HepG2 (cell line): ENCODE results near the gene TGDS. TPM values are rescaled to one million over a fixed set of nuclear protein-coding genes. Genes with fewer than 3 reads are reported as not detected.

ENCODE experiments used
- ATAC-seq: fragments of 200-7000 bp; cut with Tn5 transposase; 3 replicates; pipeline ENCODE4 v1.9.1; 2020; ENCODE audit warnings: mild to moderate bottlenecking, moderate library complexity
- BruUV-seq: library from RNA; stranded (reverse); fragments of 400-500 nt; replicated peaks from 2 replicates; lab custom pipeline; 2021; lab: Mats Ljungman, UMichigan
- CTCF ChIA-PET: fragments of 300-600 bp; formaldehyde crosslinking; extraction: SDS; loops from one replicate; lab custom pipeline; 2021; ENCODE audit warnings: low total read pairs, inconsistent platforms, low intra/inter-chr PET ratio; lab: Yijun Ruan, JAX
- POLR2A ChIA-PET: fragments of 350-600 bp; sonication (Branson Sonifier 250); formaldehyde crosslinking; loops from one replicate; lab custom pipeline; 2020; ENCODE audit warnings: antibody characterized with exemption, inconsistent platforms; lab: Yijun Ruan, JAX
- DNase-seq: peaks from one replicate; pipeline ENCODE4 v3.0.0-alpha.2; 2015; ENCODE audit warnings: low spot score
- FAIRE-seq: peaks from 3 replicates; lab custom pipeline; 2011; peaks lifted over from hg19 to GRCh38; lab: Jason Lieb, UNC
- H2AFZ ChIP-seq: one replicate; pipeline ENCODE4 v1.6.1; 2011; ENCODE audit warnings: low read length, inconsistent platforms
- H3K27ac ChIP-seq: fragments of 300-600 bp; 3 replicates; pipeline ENCODE4 v1.8.0; 2011; ENCODE audit warnings: mixed run types, mild to moderate bottlenecking, mixed read lengths, low read length, inconsistent platforms; ENCODE audit not compliant: insufficient read depth; ENCODE audit errors: extremely low read length
- H3K27me3 ChIP-seq, 2 experiments: fragments of 200-600 bp in 1 of 2; 2 replicates in 1 of 2; 3 replicates in 1 of 2; pipeline versions ENCODE4 v1.6.0 to v1.8.0; 2011; ENCODE audit warnings: low read length in 2 of 2, mild to moderate bottlenecking in 2 of 2, moderate library complexity in 2 of 2, inconsistent platforms in 1 of 2; ENCODE audit not compliant: insufficient read depth in 2 of 2, control insufficient read depth in 1 of 2
- H3K36me3 ChIP-seq, 2 experiments: fragments of 200-600 bp in 1 of 2; replicated peaks in 1 of 2; 2 replicates in 1 of 2; 3 replicates in 1 of 2; pipeline versions ENCODE4 v1.5.1 to v1.8.0; 2011; ENCODE audit warnings: low read length in 2 of 2, inconsistent platforms in 1 of 2; ENCODE audit not compliant: insufficient read depth in 2 of 2, control insufficient read depth in 1 of 2
- H3K4me1 ChIP-seq: 2 replicates; pipeline ENCODE4 v1.5.1; 2012; ENCODE audit warnings: low read length, inconsistent platforms; ENCODE audit not compliant: insufficient read depth
- H3K4me2 ChIP-seq: 2 replicates; pipeline ENCODE4 v1.6.0; 2011; ENCODE audit warnings: low read depth, low read length, inconsistent platforms
- H3K4me3 ChIP-seq, 3 experiments: fragments of 200-600 bp in 1 of 3; sonication (generic), shearing (Covaris generic) in 1 of 3; replicated peaks in 1 of 3; 2 replicates each; pipeline ENCODE4 v1.5.1; 2011 to 2016; ENCODE audit warnings: low read length in 3 of 3, inconsistent platforms in 2 of 3, low read depth in 2 of 3, mild to moderate bottlenecking in 2 of 3, control low read depth in 1 of 3, mixed read lengths in 1 of 3; ENCODE audit not compliant: insufficient read depth in 1 of 3
- H3K79me2 ChIP-seq: one replicate; pipeline ENCODE4 v1.6.1; 2011; ENCODE audit warnings: low read length, inconsistent platforms; ENCODE audit not compliant: insufficient read depth
- H3K9ac ChIP-seq: 2 replicates; pipeline ENCODE4 v1.6.0; 2011; ENCODE audit warnings: mild to moderate bottlenecking, low read depth, low read length, inconsistent platforms; ENCODE audit not compliant: insufficient read depth
- H3K9me3 ChIP-seq: 2 replicates; pipeline ENCODE4 v1.5.1; 2012; ENCODE audit warnings: mild to moderate bottlenecking, low read length
- H4K20me1 ChIP-seq: 2 replicates; pipeline ENCODE4 v1.6.0; 2011; ENCODE audit warnings: inconsistent platforms, mild to moderate bottlenecking, low read length, moderate library complexity; ENCODE audit not compliant: insufficient read depth
- FOXK2 ChIP-seq: fragments of 450-650 bp; IDR thresholded peaks from 2 replicates; pipeline ENCODE4 v1.6.1; 2016
- NFAT5 ChIP-seq: sonication (generic); formaldehyde crosslinking; IDR thresholded peaks from 2 replicates; pipeline ENCODE4 v1.4.0; 2020; ENCODE audit warnings: missing genetic modification reagents
- NFE2L1 ChIP-seq: sonication (generic); formaldehyde crosslinking; IDR thresholded peaks from 2 replicates; pipeline ENCODE4 v1.4.0; 2020; ENCODE audit warnings: missing genetic modification reagents, mild to moderate bottlenecking, borderline replicate concordance
- TAF15 ChIP-seq: fragments of 200-400 bp; formaldehyde crosslinking; IDR thresholded peaks from one replicate; pipeline ENCODE4 v1.6.1; 2018; ENCODE audit warnings: mild to moderate bottlenecking, low read depth, low read length; ENCODE audit not compliant: poor library complexity, severe bottlenecking
- TRIM22 ChIP-seq: fragments of 450-650 bp; IDR thresholded peaks from 2 replicates; pipeline ENCODE4 v1.6.1; 2017
- WGBS: methylation state at CpG from one replicate; pipeline ENCODE4 v1.1.6; 2017; ENCODE audit warnings: low lambda C conversion rate; 5-methylcytosine and 5-hydroxymethylcytosine counted together
- in situ Hi-C: cut with HindIII; loops from 2 replicates; pipeline ENCODE4 v1.10.0; 2017; ENCODE audit warnings: low pct_unique_long_range_greater_than_20kb; ENCODE audit not compliant: extremely low pct_ligation_motif_present
- intact Hi-C: fragments of 100-400 bp; cut with micrococcal nuclease; formaldehyde crosslinking; loops from one replicate; pipeline ENCODE4 v1.10.0; 2022; ENCODE audit not compliant: unreplicated experiment
- polyA plus RNA-seq, 8 experiments: library from polyadenylated mRNA; depleted of rRNA in 3 of 8; stranded (reverse) in 7 of 8; unstranded in 1 of 8; fragments of >200 nt; fragmentation: Illumina TruSeq in 4 of 8; extraction: Trizol in 4 of 8; gene quantifications; 2 replicates each; pipeline versions ENCODE4 v1.2.1 to v1.2.3, GENCODE V29; 2011 to 2016; ENCODE audit warnings: low read depth in 4 of 8, missing spikeins in 1 of 8, mixed read lengths in 1 of 8; ENCODE audit not compliant: insufficient read depth in 1 of 8
- total RNA-seq, 5 experiments: library from RNA; depleted of rRNA; stranded (reverse); fragments of >200 nt; fragmentation: Illumina TruSeq; extraction: Trizol; gene quantifications; 2 replicates each; pipeline ENCODE4 v1.2.3, GENCODE V29; 2016; ENCODE audit warnings: low read depth in 1 of 5
- TF ChIP-seq, protein P1 (sequence below), 2 experiments: IDR thresholded peaks; 2 replicates each; pipeline ENCODE4 v1.6.1; 2011 to 2012; ENCODE audit warnings: low read length in 2 of 2, borderline replicate concordance in 1 of 2, low read depth in 1 of 2, mild to moderate bottlenecking in 1 of 2, moderate library complexity in 1 of 2
- TF ChIP-seq, protein P2 (sequence below): IDR thresholded peaks from 2 replicates; pipeline ENCODE4 v1.6.1; 2016; ENCODE audit warnings: low read depth, borderline replicate concordance

Gene TGDS
- total and polyA plus RNA-seq, 2 of the 13 experiments (the other 11 are each of a cell fraction or from before 2014, with no cell fraction given) = 15.5 to 17.9 TPM

- no peaks in the 10 kb centered on the region for H3K4me1 ChIP-seq
- no peaks in the 10 kb centered on the region for H3K36me3 ChIP-seq
- no peak overlapping the region for H2AFZ ChIP-seq
- no peaks in the 10 kb centered on the region for H3K27me3 ChIP-seq
- BruUV-seq = no TSS peak
- intact Hi-C loops = no loop called here
- H3K9me3 ChIP-seq = no peaks in the 10 kb centered on the region
- FAIRE-seq (no peak), DNase-seq (no peak), ATAC-seq (no peak)
- H3K4me3 ChIP-seq = no peak overlapping the region
- ChIA-PET CTCF (no interaction called here), POLR2A (no interaction called here)
- H4K20me1 ChIP-seq = no peaks in the 10 kb centered on the region
- no peak overlapping the region for H3K27ac ChIP-seq
- H3K9ac ChIP-seq = no peak overlapping the region
- TF ChIP-seq, protein P1, sequence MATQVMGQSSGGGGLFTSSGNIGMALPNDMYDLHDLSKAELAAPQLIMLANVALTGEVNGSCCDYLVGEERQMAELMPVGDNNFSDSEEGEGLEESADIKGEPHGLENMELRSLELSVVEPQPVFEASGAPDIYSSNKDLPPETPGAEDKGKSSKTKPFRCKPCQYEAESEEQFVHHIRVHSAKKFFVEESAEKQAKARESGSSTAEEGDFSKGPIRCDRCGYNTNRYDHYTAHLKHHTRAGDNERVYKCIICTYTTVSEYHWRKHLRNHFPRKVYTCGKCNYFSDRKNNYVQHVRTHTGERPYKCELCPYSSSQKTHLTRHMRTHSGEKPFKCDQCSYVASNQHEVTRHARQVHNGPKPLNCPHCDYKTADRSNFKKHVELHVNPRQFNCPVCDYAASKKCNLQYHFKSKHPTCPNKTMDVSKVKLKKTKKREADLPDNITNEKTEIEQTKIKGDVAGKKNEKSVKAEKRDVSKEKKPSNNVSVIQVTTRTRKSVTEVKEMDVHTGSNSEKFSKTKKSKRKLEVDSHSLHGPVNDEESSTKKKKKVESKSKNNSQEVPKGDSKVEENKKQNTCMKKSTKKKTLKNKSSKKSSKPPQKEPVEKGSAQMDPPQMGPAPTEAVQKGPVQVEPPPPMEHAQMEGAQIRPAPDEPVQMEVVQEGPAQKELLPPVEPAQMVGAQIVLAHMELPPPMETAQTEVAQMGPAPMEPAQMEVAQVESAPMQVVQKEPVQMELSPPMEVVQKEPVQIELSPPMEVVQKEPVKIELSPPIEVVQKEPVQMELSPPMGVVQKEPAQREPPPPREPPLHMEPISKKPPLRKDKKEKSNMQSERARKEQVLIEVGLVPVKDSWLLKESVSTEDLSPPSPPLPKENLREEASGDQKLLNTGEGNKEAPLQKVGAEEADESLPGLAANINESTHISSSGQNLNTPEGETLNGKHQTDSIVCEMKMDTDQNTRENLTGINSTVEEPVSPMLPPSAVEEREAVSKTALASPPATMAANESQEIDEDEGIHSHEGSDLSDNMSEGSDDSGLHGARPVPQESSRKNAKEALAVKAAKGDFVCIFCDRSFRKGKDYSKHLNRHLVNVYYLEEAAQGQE (IDR thresholded peaks at IDR 0.05; ENCODE audit: borderline replicate concordance in 1 of 2, low read depth in 1 of 2, low read length in 2 of 2) = no peak
- no peak for TF ChIP-seq NFE2L1 (CRISPR knock-in tag)
- H3K4me2 ChIP-seq = no peak overlapping the region
- no peaks in the 10 kb centered on the region for H3K79me2 ChIP-seq
- in situ Hi-C loops = no loop called here
- WGBS = 0% methylated on average over 3 of the region's 3 CpGs
Observed at GRCh38 chr13:94641409-94641941, 45.5 kb upstream of the TGDS start.

DNA sequence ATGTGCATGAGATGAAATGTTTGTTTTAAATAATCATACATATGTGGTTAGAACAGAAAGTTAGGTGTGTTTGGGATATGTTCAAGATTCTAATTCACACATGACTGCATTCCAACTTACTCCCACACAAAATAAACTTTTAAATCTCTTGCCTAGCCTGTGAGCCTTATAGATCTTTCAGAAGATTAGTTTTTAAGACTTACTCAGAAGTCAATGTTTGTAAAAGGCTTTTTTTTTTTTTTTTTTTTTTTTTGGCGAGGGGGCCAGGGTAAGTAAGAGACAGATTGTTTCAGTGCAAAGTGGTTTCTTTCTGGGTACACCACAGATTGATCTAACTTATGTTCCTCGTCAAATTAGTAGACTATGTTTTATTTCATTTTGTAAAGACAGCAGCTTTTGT lies 44.8 kb upstream of the TGDS start:
- in situ Hi-C loops = no loop called here
- Histone ChIP-seq H2AFZ (no peak overlapping the region), H3K27ac (no peak overlapping the region), H3K36me3 (no peaks in the 10 kb centered on the region), H3K27me3 (no peaks in the 10 kb centered on the region), H4K20me1 (no peaks in the 10 kb centered on the region), H3K4me1 (no peaks in the 10 kb centered on the region), H3K4me2 (no peak overlapping the region), H3K4me3 (no peak overlapping the region), H3K79me2 (no peaks in the 10 kb centered on the region), H3K9ac (no peak overlapping the region), H3K9me3 (no peaks in the 10 kb centered on the region)
- DNase-seq = no peak
- 0% methylated on average over 2 of the region's 2 CpGs for WGBS
- CTCF ChIA-PET = no interaction called here
- ATAC-seq = no peak
- BruUV-seq = no TSS peak
- intact Hi-C loops = no loop called here
- POLR2A ChIA-PET = no interaction called here
- FAIRE-seq = no peak
- no peak for TF ChIP-seq FOXK2
- no peak for TF ChIP-seq TAF15
- TF ChIP-seq, protein P2, sequence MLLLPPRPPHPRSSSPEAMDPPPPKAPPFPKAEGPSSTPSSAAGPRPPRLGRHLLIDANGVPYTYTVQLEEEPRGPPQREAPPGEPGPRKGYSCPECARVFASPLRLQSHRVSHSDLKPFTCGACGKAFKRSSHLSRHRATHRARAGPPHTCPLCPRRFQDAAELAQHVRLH (CRISPR knock-in tag) = no peak
- TF ChIP-seq TRIM22 = no peak
- no peak for TF ChIP-seq NFAT5 (CRISPR knock-in tag)
